GM12892 (cell line): ENCODE measurements around the gene PTPRH.

Experiments
- DNase-seq: peaks from one replicate; pipeline ENCODE4 v3.0.0; 2011; ENCODE audit not compliant: insufficient read length
- FAIRE-seq: peaks from 2 replicates; lab custom pipeline; 2011; peaks lifted over from hg19 to GRCh38; lab: Jason Lieb, UNC
- POLR2A ChIP-seq: IDR thresholded peaks from 2 replicates; pipeline ENCODE4 v1.6.1; 2011; ENCODE audit warnings: low read depth, low read length, control low read depth
- POLR2AphosphoS5 ChIP-seq: IDR thresholded peaks from 2 replicates; pipeline ENCODE4 v1.6.1; 2011; ENCODE audit warnings: low read depth, low read length, control low read depth
- TAF1 ChIP-seq: IDR thresholded peaks from 2 replicates; pipeline ENCODE4 v1.6.1; 2011; ENCODE audit warnings: low read depth, mild to moderate bottlenecking, control low read depth, low read length, borderline replicate concordance

Gene PTPRH

DNA sequence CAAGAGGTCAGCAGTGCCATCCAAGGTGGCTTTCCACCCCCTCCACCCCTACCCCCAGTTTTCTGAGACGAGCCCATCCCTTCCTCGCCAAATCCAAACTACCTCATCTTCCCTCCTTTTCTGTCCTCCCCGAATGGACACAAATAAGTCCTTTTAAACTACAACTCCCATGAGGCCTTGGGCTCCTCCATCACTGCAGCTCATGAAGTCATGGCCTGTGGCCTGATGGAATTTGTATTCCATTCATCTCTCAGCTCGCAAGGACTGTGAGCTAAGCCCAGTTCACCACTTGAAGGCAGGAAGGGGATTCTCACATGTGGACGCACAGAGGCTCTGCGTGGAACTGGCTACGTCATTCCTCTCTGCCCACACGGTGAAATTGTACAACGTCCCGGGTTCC, 12.5 kb downstream of the PTPRH start:
- TF ChIP-seq TAF1 (no peak), POLR2AphosphoS5 (no peak), POLR2A (no peak)
- FAIRE-seq (no peak), DNase-seq (no peak)

GRCh38 chr19:55193481-55193880, 15.8 kb downstream of the PTPRH start:
- DNase-seq (no peak), FAIRE-seq (no peak)
- TF ChIP-seq POLR2A = no peak

- DNase-seq (no peak), FAIRE-seq (no peak)
- TF ChIP-seq POLR2AphosphoS5 = no peak
- no peak for TF ChIP-seq POLR2A
- no peak for TF ChIP-seq TAF1
Measured at GRCh38 chr19:55189403-55189835, 19.9 kb downstream of the PTPRH start.

GRCh38 chr19:55188625-55189024, 20.7 kb downstream of the PTPRH start:
- no peak for FAIRE-seq
- TF ChIP-seq POLR2A (no peak), POLR2AphosphoS5 (no peak), TAF1 (no peak)

GRCh38 chr19:55186080-55186479, 23.2 kb downstream of the PTPRH start:
- DNase-seq (no peak), FAIRE-seq (no peak)
- TF ChIP-seq TAF1 = no peak

More at GRCh38 chr19:55188625-55189024, 20.7 kb downstream of the PTPRH start:
- DNase-seq = no peak

DNA sequence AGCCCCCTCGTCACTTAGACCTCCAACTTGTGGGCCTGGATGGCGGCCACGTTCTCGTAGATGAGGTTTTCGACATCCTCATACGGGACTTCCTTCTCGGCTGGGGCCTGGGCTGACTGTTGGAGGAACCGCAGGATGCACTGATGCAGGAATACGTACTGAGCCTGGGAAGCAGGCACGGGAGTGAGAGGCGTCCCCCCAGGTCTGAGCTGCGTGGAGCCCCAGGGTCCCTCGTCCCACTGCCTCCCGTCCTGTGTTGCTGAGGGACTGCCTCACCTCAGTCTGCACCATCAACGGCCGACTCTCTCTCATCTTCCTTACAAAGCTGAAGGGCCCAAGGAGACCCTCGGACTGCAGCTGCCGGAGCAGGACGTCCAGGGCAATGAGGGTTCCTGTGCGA, 27.6 kb downstream of the PTPRH start:
- FAIRE-seq = no peak
- TF ChIP-seq POLR2AphosphoS5 (no peak), POLR2A (no peak), TAF1 (no peak)
- DNase-seq = no peak

- no peak for FAIRE-seq
- TF ChIP-seq POLR2AphosphoS5 = no peak
- no peak for TF ChIP-seq TAF1
- TF ChIP-seq POLR2A = no peak
Measured at GRCh38 chr19:55179606-55180484, 29.5 kb downstream of the PTPRH start, which contains the start of gene SYT5. Gene SYT5 (minus strand): TSS chr19:55180289. CDS start chr19:55179041, 1,248 bp downstream.

GRCh38 chr19:55178781-55179599, 30.3 kb downstream of the PTPRH start:
- peak; percentile 94 for DNase-seq
- TF ChIP-seq POLR2AphosphoS5 (no peak), POLR2A (no peak), TAF1 (no peak)
- FAIRE-seq = peak; percentile 89

More at GRCh38 chr19:55179606-55180484, 29.5 kb downstream of the PTPRH start, which contains the start of gene SYT5:
- peak; percentile 66 for DNase-seq

DNA sequence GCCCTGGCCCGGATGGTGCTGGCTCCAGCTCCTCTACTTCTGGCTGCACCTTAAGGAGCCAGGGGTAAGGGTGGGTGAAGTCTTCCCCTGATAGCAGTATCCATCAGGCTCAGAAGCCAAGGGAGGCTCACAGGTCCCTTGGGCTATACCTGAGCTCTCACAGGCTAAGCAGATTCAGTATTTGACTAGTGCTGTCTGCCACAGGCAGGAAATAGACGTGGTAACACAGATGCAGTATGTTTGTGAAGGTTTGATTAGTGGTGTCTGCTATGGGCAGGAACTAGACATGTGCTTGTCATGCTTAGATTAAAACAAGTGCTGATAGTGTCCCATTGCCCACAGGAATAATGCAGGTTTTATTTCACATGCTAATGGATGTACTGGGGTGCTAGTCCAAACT, 33.2 kb downstream of the PTPRH start:
- DNase-seq (no peak), FAIRE-seq (no peak)
- TF ChIP-seq TAF1 = no peak
- TF ChIP-seq POLR2A = no peak
- TF ChIP-seq POLR2AphosphoS5 = no peak

DNA sequence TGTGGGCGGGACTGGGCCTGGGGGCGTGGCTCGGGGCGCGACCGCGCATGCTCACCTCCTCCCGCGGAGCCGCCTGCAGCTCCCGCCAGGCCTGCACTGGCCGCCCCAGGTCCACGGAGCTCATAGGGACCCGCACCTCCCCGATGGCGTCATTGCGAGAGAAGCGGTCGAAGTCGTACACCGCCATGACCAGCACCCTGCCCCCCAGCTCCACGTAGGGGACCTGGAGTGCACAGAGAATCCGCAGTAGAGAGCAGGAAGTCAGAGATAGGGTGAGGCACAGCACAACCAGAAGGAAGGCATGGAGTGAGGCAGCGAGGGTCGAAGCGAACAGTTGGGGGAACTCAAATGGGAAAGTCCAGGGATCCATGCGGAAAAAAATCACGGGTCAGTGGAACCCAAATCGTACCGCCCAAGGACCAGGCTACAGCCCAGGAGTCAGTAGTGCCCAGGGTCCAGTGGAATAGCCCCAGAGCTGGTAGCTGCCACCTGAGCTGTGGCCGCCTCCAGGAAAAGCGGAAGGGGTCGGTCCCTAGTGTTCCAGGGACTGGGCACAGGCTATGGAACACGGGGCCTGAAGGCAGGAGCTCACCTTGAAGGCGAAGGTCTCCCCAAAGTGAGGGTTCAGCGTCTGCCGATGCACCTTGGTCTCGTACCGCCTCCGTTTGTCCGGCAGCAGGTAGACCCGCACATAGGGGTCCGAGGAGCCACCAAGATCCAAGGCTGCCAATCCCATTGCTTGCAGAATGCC, 34.0 kb downstream of the PTPRH start:
- DNase-seq (no peak), FAIRE-seq (no peak)
- TF ChIP-seq TAF1 = no peak
- TF ChIP-seq POLR2A = no peak
- TF ChIP-seq POLR2AphosphoS5 = no peak
